CD4-positive, alpha-beta T cell (primary cell): ENCODE data around the gene TBC1D22A. TPM values are rescaled to one million over a fixed set of nuclear protein-coding genes. Genes with fewer than 3 reads are reported as not detected.

Experiments
- ATAC-seq: fragments of 200-7000 bp; cut with Tn5 transposase; one replicate; pipeline ENCODE4 v1.10.0; 2022; ENCODE audit warnings: mild to moderate bottlenecking; ENCODE audit not compliant: poor library complexity
- CTCF ChIA-PET: fragments of 350-600 bp; sonication (Branson Sonifier 250); formaldehyde crosslinking; loops from one replicate; lab custom pipeline; 2021; ENCODE audit warnings: antibody characterized with exemption, inconsistent platforms; lab: Charles Lee
- POLR2A ChIA-PET: fragments of 350-600 bp; sonication (Branson Sonifier 250); formaldehyde crosslinking; loops from one replicate; lab custom pipeline; 2021; ENCODE audit warnings: antibody characterized with exemption, inconsistent platforms; lab: Charles Lee
- DNase-seq, 14 experiments: peaks; one replicate each; pipeline ENCODE4 v3.0.0-alpha.2; 2013 to 2020; ENCODE audit warnings: mixed read lengths in 2 of 14
- H3K27ac ChIP-seq, 2 donors: one replicate each; pipeline versions ENCODE4 v1.5.1 to v1.7.0; 2013; ENCODE audit warnings: low read length in 2 of 2, low read depth in 1 of 2, mild to moderate bottlenecking in 1 of 2
- H3K27me3 ChIP-seq, 2 experiments: 1 replicate in 1 of 2; 2 replicates in 1 of 2; pipeline versions ENCODE4 v1.6.1 to v1.7.0; 2013; ENCODE audit warnings: low read length in 2 of 2, control low read depth in 1 of 2, mild to moderate bottlenecking in 1 of 2, moderate library complexity in 1 of 2; ENCODE audit not compliant: insufficient read depth in 2 of 2, control insufficient read depth in 1 of 2
- H3K36me3 ChIP-seq: one replicate; pipeline ENCODE4 v1.6.1; 2013; ENCODE audit warnings: low read length, control low read depth; ENCODE audit not compliant: insufficient read depth
- H3K4me1 ChIP-seq: one replicate; pipeline ENCODE4 v1.6.1; 2013; ENCODE audit warnings: low read length, control low read depth; ENCODE audit not compliant: insufficient read depth
- H3K4me3 ChIP-seq: one replicate; pipeline ENCODE4 v1.5.1; 2013; ENCODE audit warnings: mild to moderate bottlenecking, low read length, moderate library complexity
- H3K9me3 ChIP-seq, 2 experiments: 1 replicate in 1 of 2; 2 replicates in 1 of 2; pipeline versions ENCODE4 v1.6.1 to v1.7.0; 2013; ENCODE audit warnings: low read length in 2 of 2, mild to moderate bottlenecking in 2 of 2, control low read depth in 1 of 2, moderate library complexity in 1 of 2; ENCODE audit not compliant: control insufficient read depth in 1 of 2, insufficient read depth in 1 of 2
- H3K27ac Mint-ChIP-seq: one replicate; pipeline ENCODE4 v1.8.0; 2020; ENCODE audit warnings: mixed read lengths
- H3K27me3 Mint-ChIP-seq: one replicate; pipeline ENCODE4 v1.8.0; 2021; ENCODE audit warnings: mixed read lengths
- H3K36me3 Mint-ChIP-seq: one replicate; pipeline ENCODE4 v1.8.0; 2021; ENCODE audit warnings: low read depth, mixed read lengths
- H3K4me1 Mint-ChIP-seq: one replicate; pipeline ENCODE4 v1.8.0; 2021; ENCODE audit warnings: low read depth, mixed read lengths
- H3K4me3 Mint-ChIP-seq: one replicate; pipeline ENCODE4 v1.8.0; 2020; ENCODE audit warnings: mild to moderate bottlenecking, mixed read lengths
- H3K9me3 Mint-ChIP-seq: one replicate; pipeline ENCODE4 v1.8.0; 2020; ENCODE audit warnings: mixed read lengths
- CTCF ChIP-seq: fragments of 200-600 bp; IDR thresholded peaks from one replicate; pipeline ENCODE4 v1.8.0; 2022; ENCODE audit warnings: antibody characterized with exemption, mild to moderate bottlenecking
- intact Hi-C, 2 experiments: fragments of 100-400 bp; cut with DNase I in 1 of 2; cut with micrococcal nuclease in 1 of 2; formaldehyde crosslinking; loops; one replicate each; pipeline versions ENCODE4 v1.15.1 to v1.9.0; 2023 to 2025; cut with DNase I, micrococcal nuclease
- total RNA-seq, 174 experiments: library from RNA in 2 of 174; stranded (reverse) in 2 of 174; gene quantifications; one replicate each; pipeline ENCODE4 v1.2.3 and lab custom pipeline; 2021 to 2026

The TBC1D22A gene
- total RNA-seq, 2 experiments from 2014 or later = 27.1 to 31.7 TPM

- Histone ChIP-seq H3K27ac (no peak overlapping the region), H3K4me1 (peaks cover 14% of the 10 kb centered on the region), H3K4me3 (no peak overlapping the region), H3K9me3 (no peaks in the 10 kb centered on the region), H3K27me3 (no peaks in the 10 kb centered on the region), H3K36me3 (peaks cover 47% of the 10 kb centered on the region)
- CTCF ChIA-PET = no interaction called here
- Mint-ChIP-seq H3K36me3 (peaks cover 57% of the 10 kb centered on the region), H3K4me3 (no peak overlapping the region), H3K9me3 (no peaks in the 10 kb centered on the region), H3K27me3 (no peaks in the 10 kb centered on the region), H3K27ac (no peak overlapping the region), H3K4me1 (peaks cover 30% of the 10 kb centered on the region)
- POLR2A ChIA-PET = no interaction called here
- ATAC-seq (no peak), DNase-seq (no peak)
- intact Hi-C loops = no loop called here
- no peak for TF ChIP-seq CTCF
Observed at GRCh38 chr22:46809153-46809885, 46.9 kb downstream of the TBC1D22A start.

- no peaks in the 10 kb centered on the region for H3K27me3 Mint-ChIP-seq
- H3K4me1 Mint-ChIP-seq = peaks cover 28% of the 10 kb centered on the region
- no peaks in the 10 kb centered on the region for H3K9me3 Mint-ChIP-seq
- Histone ChIP-seq H3K4me3 (no peak overlapping the region), H3K27ac (no peak overlapping the region), H3K9me3 (peaks cover 0 to 5% of the 10 kb centered on the region in 2 experiments), H3K36me3 (peaks cover 38% of the 10 kb centered on the region), H3K27me3 (no peaks in the 10 kb centered on the region), H3K4me1 (peaks cover 9% of the 10 kb centered on the region)
- no peak overlapping the region for H3K27ac Mint-ChIP-seq
- no peak for ATAC-seq
- peaks cover 57% of the 10 kb centered on the region for H3K36me3 Mint-ChIP-seq
- no peak for TF ChIP-seq CTCF
- H3K4me3 Mint-ChIP-seq = no peak overlapping the region
- intact Hi-C loops = no loop called here
- DNase-seq = no peak
- ChIA-PET CTCF (interaction anchor here (1.0 to 1.2 kb wide), 2 partner anchors 8 to 12 kb away, joined by 3 read pairs; no protein-coding TSS in a partner anchor), POLR2A (no interaction called here)
Observed at GRCh38 chr22:46810856-46811786, 48.7 kb downstream of the TBC1D22A start.

- no peak overlapping the region for H3K27ac Mint-ChIP-seq
- no peaks in the 10 kb centered on the region for H3K27me3 Mint-ChIP-seq
- intact Hi-C loops = no loop called here
- peaks cover 54% of the 10 kb centered on the region for H3K36me3 Mint-ChIP-seq
- ATAC-seq (no peak), DNase-seq (no peak)
- Histone ChIP-seq H3K36me3 (peaks cover 35% of the 10 kb centered on the region), H3K9me3 (peaks cover 0 to 5% of the 10 kb centered on the region in 2 experiments), H3K4me3 (no peak overlapping the region), H3K27ac (no peak overlapping the region), H3K27me3 (no peaks in the 10 kb centered on the region), H3K4me1 (peaks cover 2% of the 10 kb centered on the region)
- POLR2A ChIA-PET = no interaction called here
- no peaks in the 10 kb centered on the region for H3K9me3 Mint-ChIP-seq
- H3K4me3 Mint-ChIP-seq = no peak overlapping the region
- CTCF ChIA-PET = interaction anchor here (1.2 kb wide), 1 partner anchor 9 kb away, joined by 3 read pairs; no protein-coding TSS in a partner anchor
- peaks cover 24% of the 10 kb centered on the region for H3K4me1 Mint-ChIP-seq
- no peak for TF ChIP-seq CTCF
Observed at GRCh38 chr22:46812034-46812605, 49.7 kb downstream of the TBC1D22A start.
